22Rv1 (cell line): ENCODE measurements around the gene HTT.

ENCODE experiments used
- CTCF ChIP-seq: fragments of 450-650 bp; IDR thresholded peaks from 2 replicates; pipeline ENCODE4 v1.5.1; 2017; ENCODE audit warnings: mild to moderate bottlenecking
- ZFX ChIP-seq: fragments of 450-650 bp; IDR thresholded peaks from 2 replicates; pipeline ENCODE4 v1.6.1; 2017; ENCODE audit warnings: antibody characterized with exemption, borderline replicate concordance

GRCh38 chr4:3031357-3032082 lies 43.0 kb upstream of the HTT start:
- no peak for TF ChIP-seq CTCF
- no peak for TF ChIP-seq ZFX
